Mesendoderm (in vitro differentiated cells): ENCODE data around the gene PPM1M.

Experiments used
- DNase-seq: peaks from one replicate; pipeline ENCODE4 v3.0.0; 2013
- H2AK5ac ChIP-seq: 2 replicates; pipeline ENCODE4 v1.6.1; 2013; ENCODE audit warnings: low read length, inconsistent platforms
- H2BK120ac ChIP-seq: 2 replicates; pipeline ENCODE4 v1.6.1; 2013; ENCODE audit warnings: low read depth, mild to moderate bottlenecking, low read length, moderate library complexity, mixed read lengths
- H2BK15ac ChIP-seq: replicated peaks from 2 replicates; pipeline ENCODE4 v1.6.1; 2013; ENCODE audit warnings: low read depth, mild to moderate bottlenecking, moderate library complexity
- H2BK5ac ChIP-seq: 2 replicates; pipeline ENCODE4 v1.6.1; 2013; ENCODE audit warnings: low read length, inconsistent platforms
- H3K18ac ChIP-seq: 2 replicates; pipeline ENCODE4 v1.6.1; 2013; ENCODE audit warnings: mild to moderate bottlenecking, low read length, mixed read lengths
- H3K23ac ChIP-seq: one replicate; pipeline ENCODE4 v1.6.1; 2013; ENCODE audit warnings: low read length
- H3K27ac ChIP-seq: 2 replicates; pipeline ENCODE4 v1.5.1; 2013; ENCODE audit warnings: low read depth, mild to moderate bottlenecking, inconsistent platforms, low read length, moderate library complexity
- H3K27me3 ChIP-seq: 2 replicates; pipeline ENCODE4 v1.6.1; 2013; ENCODE audit warnings: low read length, control low read depth, mild to moderate bottlenecking, inconsistent platforms; ENCODE audit not compliant: insufficient read depth, poor library complexity
- H3K36me3 ChIP-seq: 2 replicates; pipeline ENCODE4 v1.6.1; 2013; ENCODE audit warnings: low read length, inconsistent platforms; ENCODE audit not compliant: control insufficient read depth, insufficient read depth
- H3K4ac ChIP-seq: one replicate; pipeline ENCODE4 v1.6.1; 2013; ENCODE audit warnings: low read depth, mild to moderate bottlenecking, low read length, moderate library complexity
- H3K4me1 ChIP-seq: 2 replicates; pipeline ENCODE4 v1.6.1; 2013; ENCODE audit warnings: low read depth, low read length, inconsistent platforms; ENCODE audit not compliant: control insufficient read depth
- H3K4me2 ChIP-seq: 2 replicates; pipeline ENCODE4 v1.6.1; 2013; ENCODE audit warnings: low read length
- H3K4me3 ChIP-seq: 2 replicates; pipeline ENCODE4 v1.5.1; 2013; ENCODE audit warnings: mild to moderate bottlenecking, low read length
- H3K56ac ChIP-seq: one replicate; pipeline ENCODE4 v1.6.1; 2013; ENCODE audit warnings: low read length
- H3K79me1 ChIP-seq: 2 replicates; pipeline ENCODE4 v1.6.1; 2013; ENCODE audit warnings: low read length, inconsistent platforms
- H3K79me2 ChIP-seq: 2 replicates; pipeline ENCODE4 v1.6.1; 2013; ENCODE audit warnings: mild to moderate bottlenecking, low read length; ENCODE audit not compliant: control insufficient read depth, insufficient read depth
- H3K9ac ChIP-seq: 2 replicates; pipeline ENCODE4 v1.6.1; 2013; ENCODE audit warnings: low read length, inconsistent platforms
- H4K5ac ChIP-seq: one replicate; pipeline ENCODE4 v1.6.1; 2013; ENCODE audit warnings: low read length
- H4K8ac ChIP-seq: one replicate; pipeline ENCODE4 v1.6.1; 2013; ENCODE audit warnings: low read depth, mild to moderate bottlenecking, control low read depth, low read length, moderate library complexity
- WGBS: extraction: QIAGEN DNeasy Blood & Tissue Kit; methylation state at CpG from one replicate; pipeline ENCODE4 v1.1.7; 2013; ENCODE audit warnings: low lambda C conversion rate, missing lambda C conversion rate; ENCODE audit not compliant: insufficient coverage; ENCODE audit errors: extremely low coverage; 5-methylcytosine and 5-hydroxymethylcytosine counted together

Gene PPM1M

GRCh38 chr3:52198643-52199608, 46.6 kb upstream of the PPM1M start:
- Histone ChIP-seq H3K18ac (peak overlapping the region; percentile 51), H4K5ac (no peak overlapping the region), H3K56ac (peak overlapping the region; percentile 98), H3K4ac (no peak overlapping the region), H2AK5ac (no peak overlapping the region), H3K4me1 (no peaks in the 10 kb centered on the region), H2BK5ac (no peak overlapping the region), H3K79me1 (peaks cover 7% of the 10 kb centered on the region), H3K27ac (no peak overlapping the region), H2BK120ac (no peak overlapping the region), H4K8ac (no peak overlapping the region), H2BK15ac (no peak overlapping the region), H3K27me3 (no peaks in the 10 kb centered on the region), H3K79me2 (peaks cover 3% of the 10 kb centered on the region), H3K4me3 (peak overlapping the region; percentile 91), H3K23ac (no peak overlapping the region), H3K4me2 (peak overlapping the region; percentile 45), H3K36me3 (peaks cover 5% of the 10 kb centered on the region), H3K9ac (peak overlapping the region; percentile 97)
- WGBS, result no CpG with 5 or more reads among the region's 14 CpGs
- no peak for DNase-seq

GRCh38 chr3:52200981-52201679, 44.4 kb upstream of the PPM1M start:
- Histone ChIP-seq H2BK5ac (no peak overlapping the region), H3K4ac (no peak overlapping the region), H3K4me1 (no peaks in the 10 kb centered on the region), H4K8ac (no peak overlapping the region), H3K36me3 (peaks cover 14% of the 10 kb centered on the region), H3K27ac (no peak overlapping the region), H3K79me2 (peaks cover 3% of the 10 kb centered on the region), H2AK5ac (no peak overlapping the region), H3K56ac (no peak overlapping the region), H2BK15ac (no peak overlapping the region), H3K27me3 (no peaks in the 10 kb centered on the region), H3K23ac (no peak overlapping the region), H3K4me3 (no peak overlapping the region), H3K9ac (no peak overlapping the region), H2BK120ac (no peak overlapping the region), H3K18ac (no peak overlapping the region), H4K5ac (no peak overlapping the region), H3K79me1 (peaks cover 7% of the 10 kb centered on the region), H3K4me2 (no peak overlapping the region)
- no CpG with 5 or more reads among the region's 5 CpGs for WGBS
- no peak for DNase-seq

- H3K4me2 ChIP-seq, result no peak overlapping the region
These were observed 43.0 kb upstream of the PPM1M start for GRCh38 chr3:52202384-52203077.

GRCh38 chr3:52203701-52204100, 41.9 kb upstream of the PPM1M start:
- no peak overlapping the region for H3K56ac ChIP-seq
- no peak for DNase-seq
- no peaks in the 10 kb centered on the region for H3K79me2 ChIP-seq
- H3K4me1 ChIP-seq, result no peaks in the 10 kb centered on the region
- no peak overlapping the region for H3K9ac ChIP-seq
- no peak overlapping the region for H3K4me2 ChIP-seq
- no peak overlapping the region for H2BK120ac ChIP-seq
- peaks cover 4% of the 10 kb centered on the region for H3K79me1 ChIP-seq
- no peaks in the 10 kb centered on the region for H3K27me3 ChIP-seq
- H2AK5ac ChIP-seq, result no peak overlapping the region
- H3K4ac ChIP-seq, result no peak overlapping the region
- no peak overlapping the region for H3K4me3 ChIP-seq
- H4K5ac ChIP-seq, result no peak overlapping the region
- no CpG with 5 or more reads among the region's 1 CpG for WGBS
- H3K27ac ChIP-seq, result no peak overlapping the region
- no peak overlapping the region for H4K8ac ChIP-seq
- no peak overlapping the region for H3K23ac ChIP-seq
- H3K18ac ChIP-seq, result no peak overlapping the region
- H2BK15ac ChIP-seq, result no peak overlapping the region
- peaks cover 22% of the 10 kb centered on the region for H3K36me3 ChIP-seq
- H2BK5ac ChIP-seq, result no peak overlapping the region

More at GRCh38 chr3:52202384-52203077, 43.0 kb upstream of the PPM1M start:
- no CpG with 5 or more reads among the region's 4 CpGs for WGBS
- Histone ChIP-seq H3K23ac (no peak overlapping the region), H4K8ac (no peak overlapping the region), H3K27me3 (no peaks in the 10 kb centered on the region), H3K4ac (no peak overlapping the region), H3K56ac (no peak overlapping the region), H2AK5ac (no peak overlapping the region), H3K9ac (no peak overlapping the region), H3K27ac (no peak overlapping the region), H3K18ac (no peak overlapping the region), H3K79me1 (peaks cover 7% of the 10 kb centered on the region), H4K5ac (no peak overlapping the region), H3K4me3 (no peak overlapping the region), H2BK120ac (no peak overlapping the region), H3K36me3 (peaks cover 16% of the 10 kb centered on the region), H2BK5ac (no peak overlapping the region), H2BK15ac (no peak overlapping the region), H3K4me1 (no peaks in the 10 kb centered on the region), H3K79me2 (peaks cover 3% of the 10 kb centered on the region)
- DNase-seq, result no peak

- Histone ChIP-seq H2BK15ac (no peak overlapping the region), H3K36me3 (peaks cover 23% of the 10 kb centered on the region), H2AK5ac (no peak overlapping the region), H3K79me1 (no peaks in the 10 kb centered on the region), H3K18ac (no peak overlapping the region), H2BK5ac (no peak overlapping the region), H2BK120ac (no peak overlapping the region), H4K8ac (no peak overlapping the region), H3K27ac (no peak overlapping the region), H3K4ac (no peak overlapping the region), H3K56ac (no peak overlapping the region), H3K27me3 (no peaks in the 10 kb centered on the region), H3K4me2 (no peak overlapping the region), H3K23ac (no peak overlapping the region), H3K4me1 (no peaks in the 10 kb centered on the region), H3K9ac (no peak overlapping the region), H3K79me2 (no peaks in the 10 kb centered on the region), H4K5ac (no peak overlapping the region), H3K4me3 (no peak overlapping the region)
- DNase-seq, result no peak
- WGBS, result no CpG with 5 or more reads among the region's 10 CpGs
These were observed 41.1 kb upstream of the PPM1M start for GRCh38 chr3:52204337-52205073.
